Osteocyte (in vitro differentiated cells): ENCODE data around the gene UBR3. TPM values are rescaled to one million over a fixed set of nuclear protein-coding genes. Genes with fewer than 3 reads are reported as not detected.

ENCODE experiments used
- DNase-seq: peaks from one replicate; pipeline ENCODE4 v3.0.0; 2021; ENCODE audit warnings: mixed read lengths; ENCODE audit not compliant: unreplicated experiment; ENCODE audit errors: extremely low spot score
- H3K27ac Mint-ChIP-seq: one replicate; pipeline ENCODE4 v1.8.0; 2021; ENCODE audit warnings: mild to moderate bottlenecking, mixed read lengths; ENCODE audit not compliant: unreplicated experiment
- H3K27me3 Mint-ChIP-seq: one replicate; pipeline ENCODE4 v1.8.0; 2021; ENCODE audit warnings: mixed read lengths; ENCODE audit not compliant: unreplicated experiment
- H3K36me3 Mint-ChIP-seq: one replicate; pipeline ENCODE4 v1.8.0; 2021; ENCODE audit warnings: mixed read lengths; ENCODE audit not compliant: unreplicated experiment
- H3K4me1 Mint-ChIP-seq: one replicate; pipeline ENCODE4 v1.8.0; 2021; ENCODE audit warnings: mixed read lengths; ENCODE audit not compliant: unreplicated experiment
- H3K4me3 Mint-ChIP-seq: one replicate; pipeline ENCODE4 v1.8.0; 2021; ENCODE audit warnings: mild to moderate bottlenecking, moderate library complexity, mixed read lengths; ENCODE audit not compliant: unreplicated experiment
- H3K9me3 Mint-ChIP-seq: one replicate; pipeline ENCODE4 v1.8.0; 2021; ENCODE audit warnings: mixed read lengths; ENCODE audit not compliant: unreplicated experiment
- total RNA-seq: library from RNA; stranded (reverse); gene quantifications from 2 replicates; pipeline ENCODE4 v1.2.1, GENCODE V29; 2021
- TF ChIP-seq, protein P1 (sequence below): fragments of 200-600 bp; sonication (generic); IDR thresholded peaks from 2 replicates; pipeline ENCODE4 v1.5.0; 2021; ENCODE audit warnings: antibody characterized with exemption, mild to moderate bottlenecking, moderate library complexity

UBR3 gene
- total RNA-seq, 1 donor from 2014 or later = 38.0 TPM

DNA sequence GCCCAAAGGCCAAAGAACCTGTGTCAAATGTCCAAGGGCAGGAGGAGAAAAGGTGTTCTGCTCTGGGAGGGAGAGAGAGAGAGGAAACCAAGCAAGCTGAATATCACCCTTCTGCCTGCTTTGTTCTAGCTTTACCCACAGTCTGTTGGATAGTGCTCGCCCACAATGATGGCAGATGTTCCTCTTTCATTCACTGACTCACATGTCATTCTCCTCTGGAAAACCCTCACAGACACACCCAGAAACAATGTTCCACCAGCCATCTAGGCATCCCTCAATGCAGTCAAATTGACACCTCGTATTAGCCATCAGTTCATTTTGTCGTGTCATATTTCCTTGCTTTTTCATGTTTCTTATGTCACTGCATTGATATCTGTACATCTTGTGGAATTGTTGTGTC is 150.3 kb downstream of the UBR3 start:
- DNase-seq = no peak
- H3K4me3 Mint-ChIP-seq = no peak overlapping the region
- peaks cover 38% of the 10 kb centered on the region for H3K36me3 Mint-ChIP-seq

DNA sequence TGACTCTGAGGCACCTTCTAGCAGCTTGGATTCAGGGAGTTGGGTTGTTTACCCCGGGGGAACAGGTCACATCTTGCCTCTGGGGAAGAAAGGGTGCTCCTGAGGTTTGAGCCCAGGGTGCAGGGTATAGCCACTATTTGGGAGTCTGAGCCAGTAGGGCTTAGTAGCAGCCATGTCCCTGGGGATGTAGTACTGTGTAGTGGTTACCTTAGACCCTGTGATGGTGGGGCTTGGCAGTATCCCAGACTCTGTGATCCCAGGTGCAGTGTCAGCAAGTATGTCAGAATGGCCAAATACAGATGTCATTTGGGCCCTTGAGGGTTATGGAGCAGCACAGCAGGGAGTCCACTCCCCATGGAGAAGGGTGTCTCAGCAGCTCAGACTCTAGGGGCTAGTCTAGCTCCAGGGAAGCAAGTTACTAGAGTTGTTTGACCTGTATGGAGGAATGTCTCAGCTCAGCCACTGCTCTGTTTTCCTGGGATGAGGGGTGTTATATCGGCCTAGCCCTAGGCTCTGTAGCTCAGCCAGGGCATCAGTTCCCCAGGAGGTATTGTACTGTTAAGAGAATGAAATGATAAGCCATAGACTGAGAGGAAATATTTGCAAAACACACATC is 151.3 kb downstream of the UBR3 start:
- Mint-ChIP-seq H3K4me3 (no peak overlapping the region), H3K27ac (no peak overlapping the region), H3K36me3 (peaks cover 40% of the 10 kb centered on the region), H3K4me1 (no peaks in the 10 kb centered on the region), H3K27me3 (no peaks in the 10 kb centered on the region), H3K9me3 (peaks cover 30% of the 10 kb centered on the region)
- TF ChIP-seq, protein P1, sequence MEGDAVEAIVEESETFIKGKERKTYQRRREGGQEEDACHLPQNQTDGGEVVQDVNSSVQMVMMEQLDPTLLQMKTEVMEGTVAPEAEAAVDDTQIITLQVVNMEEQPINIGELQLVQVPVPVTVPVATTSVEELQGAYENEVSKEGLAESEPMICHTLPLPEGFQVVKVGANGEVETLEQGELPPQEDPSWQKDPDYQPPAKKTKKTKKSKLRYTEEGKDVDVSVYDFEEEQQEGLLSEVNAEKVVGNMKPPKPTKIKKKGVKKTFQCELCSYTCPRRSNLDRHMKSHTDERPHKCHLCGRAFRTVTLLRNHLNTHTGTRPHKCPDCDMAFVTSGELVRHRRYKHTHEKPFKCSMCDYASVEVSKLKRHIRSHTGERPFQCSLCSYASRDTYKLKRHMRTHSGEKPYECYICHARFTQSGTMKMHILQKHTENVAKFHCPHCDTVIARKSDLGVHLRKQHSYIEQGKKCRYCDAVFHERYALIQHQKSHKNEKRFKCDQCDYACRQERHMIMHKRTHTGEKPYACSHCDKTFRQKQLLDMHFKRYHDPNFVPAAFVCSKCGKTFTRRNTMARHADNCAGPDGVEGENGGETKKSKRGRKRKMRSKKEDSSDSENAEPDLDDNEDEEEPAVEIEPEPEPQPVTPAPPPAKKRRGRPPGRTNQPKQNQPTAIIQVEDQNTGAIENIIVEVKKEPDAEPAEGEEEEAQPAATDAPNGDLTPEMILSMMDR = no peak
- DNase-seq = no peak

More for the DNA sequence above, 150.3 kb downstream of the UBR3 start:
- Mint-ChIP-seq H3K4me1 (no peaks in the 10 kb centered on the region), H3K27me3 (no peaks in the 10 kb centered on the region), H3K27ac (no peak overlapping the region), H3K9me3 (peaks cover 30% of the 10 kb centered on the region)
- TF ChIP-seq, protein P1 = no peak

DNA sequence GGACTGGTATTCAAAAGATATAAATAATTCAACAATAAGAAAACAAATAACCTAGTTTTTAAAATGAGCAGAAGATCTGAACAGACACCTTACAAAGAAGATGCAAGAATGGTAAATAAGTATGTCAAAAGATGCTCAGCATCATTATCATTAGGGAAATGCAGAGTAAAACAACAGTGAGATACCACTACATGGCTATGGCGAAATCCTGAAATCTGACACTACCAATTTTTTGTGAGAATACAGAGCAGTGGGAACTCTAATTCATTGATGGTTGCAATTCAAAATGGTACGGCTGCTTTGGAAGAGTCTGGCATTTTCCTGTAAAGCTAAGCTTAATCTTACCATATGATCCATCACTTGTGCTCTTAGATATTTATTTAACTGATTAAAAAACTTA is 151.8 kb downstream of the UBR3 start:
- H3K9me3 Mint-ChIP-seq = peaks cover 29% of the 10 kb centered on the region
- no peak overlapping the region for H3K4me3 Mint-ChIP-seq
- DNase-seq = no peak
- no peaks in the 10 kb centered on the region for H3K27me3 Mint-ChIP-seq
- peaks cover 39% of the 10 kb centered on the region for H3K36me3 Mint-ChIP-seq
- no peak overlapping the region for H3K27ac Mint-ChIP-seq
- no peaks in the 10 kb centered on the region for H3K4me1 Mint-ChIP-seq
- TF ChIP-seq, protein P1 = no peak

DNA sequence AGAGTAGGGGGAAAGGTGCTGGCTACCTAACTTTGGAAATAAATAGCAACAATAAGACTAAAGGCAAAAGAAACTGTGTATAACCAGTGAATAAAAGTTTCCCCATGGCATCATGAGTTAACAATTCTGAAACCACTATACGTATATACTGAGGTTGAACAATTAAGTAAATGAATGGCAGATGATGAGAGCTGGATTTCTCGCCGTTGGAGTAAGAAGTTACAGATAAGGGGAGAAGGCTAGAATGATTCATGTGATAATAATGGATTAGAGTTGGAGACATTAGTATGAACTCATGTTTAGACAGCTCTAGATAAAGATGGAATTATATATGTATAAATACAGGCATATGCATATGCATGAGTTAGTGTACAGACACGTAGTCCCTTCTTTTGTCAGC is 152.7 kb downstream of the UBR3 start:
- TF ChIP-seq, protein P1 = no peak
- Mint-ChIP-seq H3K9me3 (peaks cover 21% of the 10 kb centered on the region), H3K36me3 (peaks cover 33% of the 10 kb centered on the region), H3K4me3 (no peak overlapping the region), H3K27me3 (no peaks in the 10 kb centered on the region), H3K4me1 (no peaks in the 10 kb centered on the region), H3K27ac (no peak overlapping the region)
- no peak for DNase-seq

DNA sequence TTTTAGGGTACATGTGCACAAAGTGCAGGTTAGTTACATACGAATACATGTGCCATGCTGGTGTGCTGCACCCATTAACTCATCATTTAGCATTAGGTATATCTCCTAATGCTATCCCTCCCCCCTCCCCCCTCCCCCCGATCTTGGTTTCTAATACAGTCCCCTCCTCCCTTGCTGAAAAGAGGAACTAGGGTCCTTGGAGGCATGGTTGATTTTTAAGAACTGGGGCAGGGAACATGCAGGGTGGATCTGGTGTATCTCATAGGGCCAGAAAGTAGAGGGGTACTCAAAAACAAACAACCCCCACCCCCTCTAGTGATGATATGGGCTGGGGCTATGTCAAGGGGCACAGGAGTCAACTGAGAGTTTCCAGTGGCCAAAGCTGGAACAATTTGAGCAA is 153.4 kb downstream of the UBR3 start:
- no peak for DNase-seq
- Mint-ChIP-seq H3K27me3 (no peaks in the 10 kb centered on the region), H3K36me3 (peaks cover 28% of the 10 kb centered on the region), H3K4me1 (no peaks in the 10 kb centered on the region), H3K9me3 (peaks cover 15% of the 10 kb centered on the region), H3K27ac (no peak overlapping the region), H3K4me3 (no peak overlapping the region)
- TF ChIP-seq, protein P1 = no peak
